Suprapubic skin (tissue), 4 donors: ENCODE results near the gene TMEM114. TPM values are rescaled to one million over a fixed set of nuclear protein-coding genes. Genes with fewer than 3 reads are reported as not detected.

Experiments
- DNase-seq, 2 donors: peaks; one replicate each; pipeline ENCODE4 v3.0.0-alpha.2; 2019; ENCODE audit warnings: low spot score in 2 of 2
- H3K27ac ChIP-seq: fragments of 200-600 bp; sonication (generic); one replicate; pipeline ENCODE4 v1.5.1; 2019
- H3K27me3 ChIP-seq: fragments of 200-600 bp; sonication (generic); one replicate; pipeline ENCODE4 v1.5.1; 2019
- H3K36me3 ChIP-seq: fragments of 200-600 bp; sonication (generic); one replicate; pipeline ENCODE4 v1.5.1; 2019
- H3K4me1 ChIP-seq: fragments of 200-600 bp; sonication (generic); one replicate; pipeline ENCODE4 v1.5.1; 2019
- H3K4me3 ChIP-seq: fragments of 200-600 bp; sonication (generic); one replicate; pipeline ENCODE4 v1.5.1; 2019; ENCODE audit warnings: mild to moderate bottlenecking
- H3K9me3 ChIP-seq: fragments of 200-600 bp; sonication (generic); one replicate; pipeline ENCODE4 v1.5.1; 2019
- CTCF ChIP-seq, 2 donors: fragments of 200-600 bp in 1 of 2; fragments of 450-650 bp in 1 of 2; sonication (generic) in 1 of 2; IDR thresholded peaks; one replicate each; pipeline ENCODE4 v1.5.1; 2016 to 2019; ENCODE audit warnings: antibody characterized with exemption in 2 of 2, mild to moderate bottlenecking in 1 of 2, moderate library complexity in 1 of 2
- EP300 ChIP-seq: sonication (generic); formaldehyde crosslinking; IDR thresholded peaks from one replicate; pipeline ENCODE4 v1.6.1; 2017; ENCODE audit warnings: antibody characterized with exemption
- POLR2A ChIP-seq, 2 donors: fragments of 450-650 bp; IDR thresholded peaks; one replicate each; pipeline ENCODE4 v1.6.1; 2017; ENCODE audit warnings: antibody characterized with exemption in 2 of 2, mild to moderate bottlenecking in 2 of 2, moderate library complexity in 2 of 2
- POLR2AphosphoS5 ChIP-seq, 3 donors: sonication (generic); formaldehyde crosslinking; IDR thresholded peaks; one replicate each; pipeline ENCODE4 v1.6.1; 2017; ENCODE audit warnings: antibody characterized with exemption in 3 of 3
- WGBS: methylation state at CpG from one replicate; pipeline ENCODE4 v1.1.5; 2018; 5-methylcytosine and 5-hydroxymethylcytosine counted together
- total RNA-seq, 4 donors: library from RNA; depleted of rRNA; stranded (reverse); fragments of >200 nt; gene quantifications; one replicate each; pipeline ENCODE4 v1.1.0, GENCODE V29; 2016

Gene TMEM114
- total RNA-seq, 4 donors from 2014 or later: not detected

DNA sequence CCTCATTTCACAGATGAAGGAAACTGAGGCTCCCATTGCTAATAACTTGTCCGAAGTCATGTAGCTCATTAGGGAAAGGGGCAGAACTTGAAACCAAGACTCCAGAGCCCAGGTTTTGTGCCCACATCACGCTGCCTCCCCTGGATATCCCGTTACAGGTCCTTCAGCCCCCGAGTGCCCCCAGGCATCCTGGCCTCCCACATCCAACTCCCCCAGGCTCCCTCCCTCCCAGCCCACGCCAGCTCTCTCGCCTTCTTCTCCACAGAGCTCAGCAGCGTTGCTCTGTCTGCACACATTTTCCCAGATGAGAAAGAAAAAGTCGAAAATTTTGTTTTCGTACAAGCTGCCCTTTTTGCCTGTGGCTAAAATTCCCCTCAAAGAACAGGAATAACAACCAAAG lies 16.9 kb upstream of the TMEM114 start:
- no peak overlapping the region for H3K4me3 ChIP-seq
- H3K27ac ChIP-seq: no peak overlapping the region
- DNase-seq: no peak

GRCh38 chr16:8605554-8605953 lies 15.2 kb upstream of the TMEM114 start:
- Histone ChIP-seq H3K4me1 (no peaks in the 10 kb centered on the region), H3K27ac (no peak overlapping the region), H3K9me3 (no peaks in the 10 kb centered on the region), H3K4me3 (no peak overlapping the region), H3K27me3 (peaks cover 19% of the 10 kb centered on the region), H3K36me3 (no peaks in the 10 kb centered on the region)
- TF ChIP-seq POLR2A (IDR thresholded peaks at IDR 0.05): no peak
- no peak for DNase-seq

More for the DNA sequence above, 16.9 kb upstream of the TMEM114 start:
- WGBS: 56% methylated on average over 9 of the region's 9 CpGs
- TF ChIP-seq CTCF (IDR thresholded peaks at IDR 0.05) (no peak), POLR2AphosphoS5 (IDR thresholded peaks at IDR 0.05) (no peak), POLR2A (IDR thresholded peaks at IDR 0.05) (no peak), EP300 (no peak)
- H3K27me3 ChIP-seq: peaks cover 24% of the 10 kb centered on the region
- no peaks in the 10 kb centered on the region for H3K4me1 ChIP-seq
- no peaks in the 10 kb centered on the region for H3K9me3 ChIP-seq
- no peaks in the 10 kb centered on the region for H3K36me3 ChIP-seq

GRCh38 chr16:8600144-8600775 lies 9.9 kb upstream of the TMEM114 start:
- peaks cover 3% of the 10 kb centered on the region for H3K9me3 ChIP-seq
- H3K36me3 ChIP-seq: no peaks in the 10 kb centered on the region
- TF ChIP-seq EP300 (no peak), CTCF (IDR thresholded peaks at IDR 0.05) (no peak), POLR2AphosphoS5 (IDR thresholded peaks at IDR 0.05) (no peak), POLR2A (IDR thresholded peaks at IDR 0.05) (no peak)
- H3K4me3 ChIP-seq: no peak overlapping the region
- no peak for DNase-seq
- H3K27ac ChIP-seq: no peak overlapping the region
- H3K4me1 ChIP-seq: no peaks in the 10 kb centered on the region
- 79% methylated on average over 11 of the region's 11 CpGs for WGBS
- no peaks in the 10 kb centered on the region for H3K27me3 ChIP-seq

DNA sequence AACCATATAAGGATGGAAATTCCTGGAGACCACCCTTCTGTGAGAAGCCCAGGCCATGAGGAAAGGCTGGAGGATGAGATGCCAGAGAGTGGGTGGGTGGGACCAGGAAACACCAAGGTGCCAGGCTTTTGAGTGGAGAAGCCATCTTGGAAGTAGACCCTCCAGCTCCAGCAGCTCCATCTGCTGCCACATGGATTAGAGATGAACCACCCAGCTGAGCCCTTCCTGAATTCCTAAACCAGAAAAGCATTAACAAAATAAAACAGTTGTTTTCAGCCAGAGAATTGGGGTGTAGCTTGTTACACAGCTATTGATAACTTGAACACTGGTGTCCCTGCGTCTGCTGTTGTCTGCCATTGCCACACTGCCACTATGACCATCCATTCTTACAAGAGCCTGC lies 6.3 kb upstream of the TMEM114 start:
- Histone ChIP-seq H3K36me3 (no peaks in the 10 kb centered on the region), H3K27ac (no peak overlapping the region), H3K9me3 (peaks cover 3% of the 10 kb centered on the region), H3K4me3 (no peak overlapping the region), H3K4me1 (no peaks in the 10 kb centered on the region), H3K27me3 (peaks cover 14% of the 10 kb centered on the region)
- TF ChIP-seq POLR2AphosphoS5 (IDR thresholded peaks at IDR 0.05) (no peak), EP300 (no peak), CTCF (IDR thresholded peaks at IDR 0.05) (no peak), POLR2A (IDR thresholded peaks at IDR 0.05) (no peak)
- DNase-seq: no peak
- WGBS: 86% methylated on average over 1 of the region's 1 CpG

GRCh38 chr16:8595783-8596182 lies 5.5 kb upstream of the TMEM114 start:
- TF ChIP-seq CTCF (IDR thresholded peaks at IDR 0.05) (no peak), POLR2A (IDR thresholded peaks at IDR 0.05) (no peak), POLR2AphosphoS5 (IDR thresholded peaks at IDR 0.05) (no peak), EP300 (no peak)
- Histone ChIP-seq H3K36me3 (no peaks in the 10 kb centered on the region), H3K27me3 (peaks cover 21% of the 10 kb centered on the region), H3K9me3 (peaks cover 3% of the 10 kb centered on the region), H3K27ac (no peak overlapping the region), H3K4me1 (no peaks in the 10 kb centered on the region), H3K4me3 (no peak overlapping the region)
- DNase-seq: no peak
- 91% methylated on average over 5 of the region's 5 CpGs for WGBS

GRCh38 chr16:8594149-8594666 lies 3.9 kb upstream of the TMEM114 start:
- no peak for DNase-seq
- Histone ChIP-seq H3K27ac (no peak overlapping the region), H3K36me3 (no peaks in the 10 kb centered on the region), H3K4me3 (no peak overlapping the region), H3K27me3 (peaks cover 37% of the 10 kb centered on the region), H3K4me1 (peaks cover 9% of the 10 kb centered on the region), H3K9me3 (peaks cover 3% of the 10 kb centered on the region)
- 33% methylated on average over 9 of the region's 9 CpGs for WGBS
- TF ChIP-seq POLR2A (IDR thresholded peaks at IDR 0.05) (no peak), POLR2AphosphoS5 (IDR thresholded peaks at IDR 0.05) (no peak), CTCF (IDR thresholded peaks at IDR 0.05) (no peak), EP300 (no peak)
